ENCODE measurements around the gene CACNA1S.

DNA sequence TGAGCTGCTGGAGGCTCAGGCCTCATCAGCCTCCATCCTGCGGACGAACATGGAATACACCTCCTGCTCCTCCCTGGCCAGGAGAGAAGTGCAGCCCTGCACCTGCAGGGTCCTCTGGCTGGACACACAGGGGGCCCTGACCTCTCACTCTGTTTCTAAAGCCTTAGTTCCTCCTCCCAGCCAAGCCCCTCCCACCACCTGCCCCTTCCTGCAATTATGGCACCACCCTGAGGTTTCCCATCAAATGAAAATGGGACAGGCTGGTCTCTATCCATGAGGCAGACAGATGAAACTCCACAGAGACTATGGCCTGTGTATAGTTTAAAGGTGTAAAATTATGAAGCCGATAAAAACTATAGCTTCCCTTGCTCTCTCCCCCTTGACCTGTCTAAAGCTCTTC, 42.6 kb downstream of the CACNA1S start:
- no peak for TF ChIP-seq GABPB1 (CRISPR knock-in tag; IDR thresholded peaks at IDR 0.05)
- TF ChIP-seq ZNF423 (CRISPR knock-in tag; IDR thresholded peaks at IDR 0.05) = no peak
- TF ChIP-seq, protein P1, sequence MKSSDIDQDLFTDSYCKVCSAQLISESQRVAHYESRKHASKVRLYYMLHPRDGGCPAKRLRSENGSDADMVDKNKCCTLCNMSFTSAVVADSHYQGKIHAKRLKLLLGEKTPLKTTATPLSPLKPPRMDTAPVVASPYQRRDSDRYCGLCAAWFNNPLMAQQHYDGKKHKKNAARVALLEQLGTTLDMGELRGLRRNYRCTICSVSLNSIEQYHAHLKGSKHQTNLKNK (CRISPR knock-in tag; IDR thresholded peaks at IDR 0.05) = no peak
- TF ChIP-seq, protein P2, sequence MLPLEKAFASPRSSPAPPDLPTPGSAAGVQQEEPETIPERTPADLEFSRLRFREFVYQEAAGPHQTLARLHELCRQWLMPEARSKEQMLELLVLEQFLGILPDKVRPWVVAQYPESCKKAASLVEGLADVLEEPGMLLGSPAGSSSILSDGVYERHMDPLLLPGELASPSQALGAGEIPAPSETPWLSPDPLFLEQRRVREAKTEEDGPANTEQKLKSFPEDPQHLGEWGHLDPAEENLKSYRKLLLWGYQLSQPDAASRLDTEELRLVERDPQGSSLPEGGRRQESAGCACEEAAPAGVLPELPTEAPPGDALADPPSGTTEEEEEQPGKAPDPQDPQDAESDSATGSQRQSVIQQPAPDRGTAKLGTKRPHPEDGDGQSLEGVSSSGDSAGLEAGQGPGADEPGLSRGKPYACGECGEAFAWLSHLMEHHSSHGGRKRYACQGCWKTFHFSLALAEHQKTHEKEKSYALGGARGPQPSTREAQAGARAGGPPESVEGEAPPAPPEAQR (CRISPR knock-in tag; IDR thresholded peaks at IDR 0.05) = no peak
- TF ChIP-seq, protein P3, sequence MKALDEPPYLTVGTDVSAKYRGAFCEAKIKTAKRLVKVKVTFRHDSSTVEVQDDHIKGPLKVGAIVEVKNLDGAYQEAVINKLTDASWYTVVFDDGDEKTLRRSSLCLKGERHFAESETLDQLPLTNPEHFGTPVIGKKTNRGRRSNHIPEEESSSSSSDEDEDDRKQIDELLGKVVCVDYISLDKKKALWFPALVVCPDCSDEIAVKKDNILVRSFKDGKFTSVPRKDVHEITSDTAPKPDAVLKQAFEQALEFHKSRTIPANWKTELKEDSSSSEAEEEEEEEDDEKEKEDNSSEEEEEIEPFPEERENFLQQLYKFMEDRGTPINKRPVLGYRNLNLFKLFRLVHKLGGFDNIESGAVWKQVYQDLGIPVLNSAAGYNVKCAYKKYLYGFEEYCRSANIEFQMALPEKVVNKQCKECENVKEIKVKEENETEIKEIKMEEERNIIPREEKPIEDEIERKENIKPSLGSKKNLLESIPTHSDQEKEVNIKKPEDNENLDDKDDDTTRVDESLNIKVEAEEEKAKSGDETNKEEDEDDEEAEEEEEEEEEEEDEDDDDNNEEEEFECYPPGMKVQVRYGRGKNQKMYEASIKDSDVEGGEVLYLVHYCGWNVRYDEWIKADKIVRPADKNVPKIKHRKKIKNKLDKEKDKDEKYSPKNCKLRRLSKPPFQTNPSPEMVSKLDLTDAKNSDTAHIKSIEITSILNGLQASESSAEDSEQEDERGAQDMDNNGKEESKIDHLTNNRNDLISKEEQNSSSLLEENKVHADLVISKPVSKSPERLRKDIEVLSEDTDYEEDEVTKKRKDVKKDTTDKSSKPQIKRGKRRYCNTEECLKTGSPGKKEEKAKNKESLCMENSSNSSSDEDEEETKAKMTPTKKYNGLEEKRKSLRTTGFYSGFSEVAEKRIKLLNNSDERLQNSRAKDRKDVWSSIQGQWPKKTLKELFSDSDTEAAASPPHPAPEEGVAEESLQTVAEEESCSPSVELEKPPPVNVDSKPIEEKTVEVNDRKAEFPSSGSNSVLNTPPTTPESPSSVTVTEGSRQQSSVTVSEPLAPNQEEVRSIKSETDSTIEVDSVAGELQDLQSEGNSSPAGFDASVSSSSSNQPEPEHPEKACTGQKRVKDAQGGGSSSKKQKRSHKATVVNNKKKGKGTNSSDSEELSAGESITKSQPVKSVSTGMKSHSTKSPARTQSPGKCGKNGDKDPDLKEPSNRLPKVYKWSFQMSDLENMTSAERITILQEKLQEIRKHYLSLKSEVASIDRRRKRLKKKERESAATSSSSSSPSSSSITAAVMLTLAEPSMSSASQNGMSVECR (CRISPR knock-in tag; IDR thresholded peaks at IDR 0.05; ENCODE audit: borderline replicate concordance) = no peak
- no peak for TF ChIP-seq ESRRA (CRISPR knock-in tag; IDR thresholded peaks at IDR 0.05; ENCODE audit: borderline replicate concordance)
- TF ChIP-seq JUN (CRISPR knock-in tag; IDR thresholded peaks at IDR 0.05) = no peak
- no peak for TF ChIP-seq CTCF (IDR thresholded peaks at IDR 0.05)
- no peak for TF ChIP-seq CREB1 (CRISPR knock-in tag; IDR thresholded peaks at IDR 0.05)
- no peak for TF ChIP-seq SMAD4 (CRISPR knock-in tag; IDR thresholded peaks at IDR 0.05)
- no peak for TF ChIP-seq TEAD4 (CRISPR knock-in tag; IDR thresholded peaks at IDR 0.05)
- TF ChIP-seq ZNF263 (CRISPR knock-in tag; IDR thresholded peaks at IDR 0.05; ENCODE audit: low read depth) = no peak

Measured in WTC11 (cell line).